K562 (cell line): ENCODE measurements around the gene ALDOC.

Experiments used
- CHD2 ChIP-seq: IDR thresholded peaks from 2 replicates; pipeline ENCODE4 v1.6.1; 2011; ENCODE audit warnings: low read depth, low read length
- CSDE1 ChIP-seq, 2 experiments: fragments of 450-650 bp; IDR thresholded peaks; 2 replicates each; pipeline ENCODE4 v1.6.1; 2016; ENCODE audit warnings: mild to moderate bottlenecking in 1 of 2
- DPF2 ChIP-seq: fragments of 450-650 bp; IDR thresholded peaks from 2 replicates; pipeline ENCODE4 v1.6.1; 2016
- ELF2 ChIP-seq: fragments of 250-450 bp; sonication (Bioruptor Pico); IDR thresholded peaks from 2 replicates; pipeline ENCODE4 v1.5.0; 2021; ENCODE audit warnings: mild to moderate bottlenecking
- FOXK2 ChIP-seq, 2 experiments: fragments of 450-650 bp; IDR thresholded peaks in 1 of 2; conservative IDR thresholded peaks in 1 of 2; 2 replicates each; pipeline ENCODE4 v1.6.1; 2016; ENCODE audit warnings: low read depth in 2 of 2, mild to moderate bottlenecking in 1 of 2
- POLR2AphosphoS5 ChIP-seq: IDR thresholded peaks from 2 replicates; pipeline ENCODE4 v1.6.1; 2011; ENCODE audit warnings: mild to moderate bottlenecking, low read depth, low read length, moderate library complexity; ENCODE audit not compliant: control insufficient read depth, insufficient read depth
- RAD21 ChIP-seq, 2 experiments: fragments of 250-450 bp in 1 of 2; fragments of 450-650 bp in 1 of 2; sonication (Bioruptor Pico) in 1 of 2; formaldehyde crosslinking in 1 of 2; IDR thresholded peaks in 1 of 2; conservative IDR thresholded peaks in 1 of 2; 2 replicates each; pipeline versions ENCODE4 v1.4.0 to v1.8.0; 2020 to 2022; ENCODE audit warnings: mild to moderate bottlenecking in 2 of 2, moderate library complexity in 1 of 2
- REST ChIP-seq, 2 experiments: fragments of 450-650 bp; formaldehyde crosslinking in 1 of 2; IDR thresholded peaks; 2 replicates each; pipeline versions ENCODE4 v1.4.0 to v1.6.1; 2014 to 2020; ENCODE audit warnings: mild to moderate bottlenecking in 2 of 2, borderline replicate concordance in 1 of 2, low read depth in 1 of 2
- SNRNP70 ChIP-seq: fragments of 200-400 bp; formaldehyde crosslinking; optimal IDR thresholded peaks from 2 replicates; pipeline ENCODE3; 2017; ENCODE audit warnings: low read depth, low read length
- SP1 ChIP-seq: sonication (generic); formaldehyde crosslinking; IDR thresholded peaks from 2 replicates; pipeline ENCODE4 v1.8.1; 2022; ENCODE audit warnings: mild to moderate bottlenecking, missing genetic modification reagents
- ZNF174 ChIP-seq: fragments of 250-450 bp; sonication (Bioruptor Pico); IDR thresholded peaks from 2 replicates; pipeline ENCODE4 v1.4.0; 2020; ENCODE audit warnings: mild to moderate bottlenecking
- TF ChIP-seq, protein P1 (sequence below), 3 experiments: IDR thresholded peaks in 2 of 3; conservative IDR thresholded peaks in 1 of 3; 2 replicates each; pipeline ENCODE4 v1.5.1; 2011 to 2012; ENCODE audit warnings: low read length in 3 of 3, mild to moderate bottlenecking in 3 of 3, control low read depth in 2 of 3, improper control_type of control experiment in 1 of 3, inconsistent platforms in 1 of 3, low read depth in 1 of 3, mixed read lengths in 1 of 3, moderate library complexity in 1 of 3; ENCODE audit not compliant: insufficient read depth in 2 of 3
- TF ChIP-seq, protein P2 (sequence below): fragments of 250-450 bp; sonication (Bioruptor Pico); IDR thresholded peaks from 2 replicates; pipeline ENCODE4 v1.8.0; 2022; ENCODE audit warnings: moderate library complexity, mild to moderate bottlenecking, inconsistent platforms

- TF ChIP-seq, protein P1, sequence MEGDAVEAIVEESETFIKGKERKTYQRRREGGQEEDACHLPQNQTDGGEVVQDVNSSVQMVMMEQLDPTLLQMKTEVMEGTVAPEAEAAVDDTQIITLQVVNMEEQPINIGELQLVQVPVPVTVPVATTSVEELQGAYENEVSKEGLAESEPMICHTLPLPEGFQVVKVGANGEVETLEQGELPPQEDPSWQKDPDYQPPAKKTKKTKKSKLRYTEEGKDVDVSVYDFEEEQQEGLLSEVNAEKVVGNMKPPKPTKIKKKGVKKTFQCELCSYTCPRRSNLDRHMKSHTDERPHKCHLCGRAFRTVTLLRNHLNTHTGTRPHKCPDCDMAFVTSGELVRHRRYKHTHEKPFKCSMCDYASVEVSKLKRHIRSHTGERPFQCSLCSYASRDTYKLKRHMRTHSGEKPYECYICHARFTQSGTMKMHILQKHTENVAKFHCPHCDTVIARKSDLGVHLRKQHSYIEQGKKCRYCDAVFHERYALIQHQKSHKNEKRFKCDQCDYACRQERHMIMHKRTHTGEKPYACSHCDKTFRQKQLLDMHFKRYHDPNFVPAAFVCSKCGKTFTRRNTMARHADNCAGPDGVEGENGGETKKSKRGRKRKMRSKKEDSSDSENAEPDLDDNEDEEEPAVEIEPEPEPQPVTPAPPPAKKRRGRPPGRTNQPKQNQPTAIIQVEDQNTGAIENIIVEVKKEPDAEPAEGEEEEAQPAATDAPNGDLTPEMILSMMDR (IDR thresholded peaks at IDR 0.05 in 2 of 3, conservative IDR thresholded peaks at IDR 0.05 in 1 of 3; ENCODE audit: insufficient read depth in 2 of 3, low read depth in 1 of 3, low read length in 3 of 3) = no peak
- TF ChIP-seq, protein P2, sequence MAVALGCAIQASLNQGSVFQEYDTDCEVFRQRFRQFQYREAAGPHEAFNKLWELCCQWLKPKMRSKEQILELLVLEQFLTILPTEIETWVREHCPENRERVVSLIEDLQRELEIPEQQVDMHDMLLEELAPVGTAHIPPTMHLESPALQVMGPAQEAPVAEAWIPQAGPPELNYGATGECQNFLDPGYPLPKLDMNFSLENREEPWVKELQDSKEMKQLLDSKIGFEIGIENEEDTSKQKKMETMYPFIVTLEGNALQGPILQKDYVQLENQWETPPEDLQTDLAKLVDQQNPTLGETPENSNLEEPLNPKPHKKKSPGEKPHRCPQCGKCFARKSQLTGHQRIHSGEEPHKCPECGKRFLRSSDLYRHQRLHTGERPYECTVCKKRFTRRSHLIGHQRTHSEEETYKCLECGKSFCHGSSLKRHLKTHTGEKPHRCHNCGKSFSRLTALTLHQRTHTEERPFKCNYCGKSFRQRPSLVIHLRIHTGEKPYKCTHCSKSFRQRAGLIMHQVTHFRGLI (CRISPR knock-in tag) = no peak
- TF ChIP-seq SP1 (no peak), ZNF174 (CRISPR knock-in tag) (no peak), FOXK2 (conservative IDR thresholded peaks at IDR 0.05 in 1 of 2, IDR thresholded peaks at IDR 0.05 in 1 of 2; ENCODE audit: low read depth in 2 of 2) (no peak), CHD2 (no peak), ELF2 (CRISPR knock-in tag) (no peak), POLR2AphosphoS5 (peak; percentile 12; the same call in 1 of the 2 replicates), DPF2 (no peak), REST (IDR thresholded peaks at IDR 0.05; ENCODE audit: borderline replicate concordance) (no peak), REST (CRISPR knock-in tag; IDR thresholded peaks at IDR 0.05; ENCODE audit: low read depth) (no peak), CSDE1 (IDR thresholded peaks at IDR 0.05) (no peak), RAD21 (CRISPR knock-in tag; conservative IDR thresholded peaks at IDR 0.05 in 1 of 2, IDR thresholded peaks at IDR 0.05 in 1 of 2) (no peak), SNRNP70 (no peak)
These were observed 4.2 kb downstream of the ALDOC start for GRCh38 chr17:28572259-28573039.
